ENCODE measurements around the gene ADAMTSL1.

The ADAMTSL1 gene

GRCh38 chr9:18699764-18700163 lies 225.8 kb downstream of the ADAMTSL1 start:
- 0 out of 2 replicates have a peak, but pooled peaks cover 2% of the 10 kb centered on the region for H3K4me1 ChIP-seq (ENCODE audit: control insufficient read depth, insufficient read depth, low read length)
- H3K9me3 ChIP-seq (ENCODE audit: control insufficient read depth, insufficient read depth, low read depth, low read length), result no peaks in the 10 kb centered on the region
- H3K4me3 ChIP-seq (ENCODE audit: low read depth, low read length), result no peak overlapping the region
- H3K27ac ChIP-seq (ENCODE audit: extremely low read depth, low read depth, low read length), result no peak overlapping the region
- TF ChIP-seq, protein P1, sequence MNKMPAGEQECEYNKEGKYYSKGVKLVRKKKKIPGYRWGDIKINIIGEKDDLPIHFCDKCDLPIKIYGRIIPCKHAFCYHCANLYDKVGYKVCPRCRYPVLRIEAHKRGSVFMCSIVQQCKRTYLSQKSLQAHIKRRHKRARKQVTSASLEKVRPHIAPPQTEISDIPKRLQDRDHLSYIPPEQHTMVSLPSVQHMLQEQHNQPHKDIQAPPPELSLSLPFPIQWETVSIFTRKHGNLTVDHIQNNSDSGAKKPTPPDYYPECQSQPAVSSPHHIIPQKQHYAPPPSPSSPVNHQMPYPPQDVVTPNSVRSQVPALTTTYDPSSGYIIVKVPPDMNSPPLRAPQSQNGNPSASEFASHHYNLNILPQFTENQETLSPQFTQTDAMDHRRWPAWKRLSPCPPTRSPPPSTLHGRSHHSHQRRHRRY (tag by site-specific recombination; IDR thresholded peaks at IDR 0.05), result no peak
- no peak for TF ChIP-seq IKZF3 (tag by site-specific recombination; IDR thresholded peaks at IDR 0.05)
- no peak for TF ChIP-seq OVOL3 (tag by site-specific recombination; IDR thresholded peaks at IDR 0.05)
- no peak for TF ChIP-seq ZNF692 (tag by site-specific recombination; IDR thresholded peaks at IDR 0.05)
- no peak for TF ChIP-seq ZNF211 (tag by site-specific recombination; IDR thresholded peaks at IDR 0.05; ENCODE audit: low read depth)
- no peak for TF ChIP-seq ZNF394 (tag by site-specific recombination; IDR thresholded peaks at IDR 0.05; ENCODE audit: borderline replicate concordance)
- no peak for TF ChIP-seq ELK4 (IDR thresholded peaks at IDR 0.05; ENCODE audit: borderline replicate concordance, low read depth, low read length)
- TF ChIP-seq KLF10 (tag by site-specific recombination; IDR thresholded peaks at IDR 0.05), result no peak
- TF ChIP-seq, protein P2, sequence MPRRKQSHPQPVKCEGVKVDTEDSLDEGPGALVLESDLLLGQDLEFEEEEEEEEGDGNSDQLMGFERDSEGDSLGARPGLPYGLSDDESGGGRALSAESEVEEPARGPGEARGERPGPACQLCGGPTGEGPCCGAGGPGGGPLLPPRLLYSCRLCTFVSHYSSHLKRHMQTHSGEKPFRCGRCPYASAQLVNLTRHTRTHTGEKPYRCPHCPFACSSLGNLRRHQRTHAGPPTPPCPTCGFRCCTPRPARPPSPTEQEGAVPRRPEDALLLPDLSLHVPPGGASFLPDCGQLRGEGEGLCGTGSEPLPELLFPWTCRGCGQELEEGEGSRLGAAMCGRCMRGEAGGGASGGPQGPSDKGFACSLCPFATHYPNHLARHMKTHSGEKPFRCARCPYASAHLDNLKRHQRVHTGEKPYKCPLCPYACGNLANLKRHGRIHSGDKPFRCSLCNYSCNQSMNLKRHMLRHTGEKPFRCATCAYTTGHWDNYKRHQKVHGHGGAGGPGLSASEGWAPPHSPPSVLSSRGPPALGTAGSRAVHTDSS (tag by site-specific recombination; IDR thresholded peaks at IDR 0.05), result no peak
- TF ChIP-seq ZNF510 (tag by site-specific recombination; IDR thresholded peaks at IDR 0.05; ENCODE audit: insufficient replicate concordance), result no peak
- no peak for TF ChIP-seq ZNF146 (tag by site-specific recombination; IDR thresholded peaks at IDR 0.05)
- no peak for TF ChIP-seq ZNF23 (tag by site-specific recombination; IDR thresholded peaks at IDR 0.05; ENCODE audit: borderline replicate concordance)
- TF ChIP-seq ZNF2 (tag by site-specific recombination; IDR thresholded peaks at IDR 0.05), result no peak
- TF ChIP-seq, protein P3, sequence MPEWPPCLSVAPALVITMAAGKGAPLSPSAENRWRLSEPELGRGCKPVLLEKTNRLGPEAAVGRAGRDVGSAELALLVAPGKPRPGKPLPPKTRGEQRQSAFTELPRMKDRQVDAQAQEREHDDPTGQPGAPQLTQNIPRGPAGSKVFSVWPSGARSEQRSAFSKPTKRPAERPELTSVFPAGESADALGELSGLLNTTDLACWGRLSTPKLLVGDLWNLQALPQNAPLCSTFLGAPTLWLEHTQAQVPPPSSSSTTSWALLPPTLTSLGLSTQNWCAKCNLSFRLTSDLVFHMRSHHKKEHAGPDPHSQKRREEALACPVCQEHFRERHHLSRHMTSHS (tag by site-specific recombination; IDR thresholded peaks at IDR 0.05), result no peak
- TF ChIP-seq ZNF184 (tag by site-specific recombination; IDR thresholded peaks at IDR 0.05), result no peak
- TF ChIP-seq CTCF (tag by site-specific recombination; IDR thresholded peaks at IDR 0.05), result no peak
- TF ChIP-seq ZNF274 (IDR thresholded peaks at IDR 0.05; ENCODE audit: low read length), result no peak
- no peak for TF ChIP-seq ZNF274 (tag by site-specific recombination; IDR thresholded peaks at IDR 0.05; ENCODE audit: borderline replicate concordance)
- no peak for TF ChIP-seq SP7 (tag by site-specific recombination; IDR thresholded peaks at IDR 0.05)
- TF ChIP-seq ZNF280C (tag by site-specific recombination; IDR thresholded peaks at IDR 0.05), result no peak
- TF ChIP-seq, protein P4, sequence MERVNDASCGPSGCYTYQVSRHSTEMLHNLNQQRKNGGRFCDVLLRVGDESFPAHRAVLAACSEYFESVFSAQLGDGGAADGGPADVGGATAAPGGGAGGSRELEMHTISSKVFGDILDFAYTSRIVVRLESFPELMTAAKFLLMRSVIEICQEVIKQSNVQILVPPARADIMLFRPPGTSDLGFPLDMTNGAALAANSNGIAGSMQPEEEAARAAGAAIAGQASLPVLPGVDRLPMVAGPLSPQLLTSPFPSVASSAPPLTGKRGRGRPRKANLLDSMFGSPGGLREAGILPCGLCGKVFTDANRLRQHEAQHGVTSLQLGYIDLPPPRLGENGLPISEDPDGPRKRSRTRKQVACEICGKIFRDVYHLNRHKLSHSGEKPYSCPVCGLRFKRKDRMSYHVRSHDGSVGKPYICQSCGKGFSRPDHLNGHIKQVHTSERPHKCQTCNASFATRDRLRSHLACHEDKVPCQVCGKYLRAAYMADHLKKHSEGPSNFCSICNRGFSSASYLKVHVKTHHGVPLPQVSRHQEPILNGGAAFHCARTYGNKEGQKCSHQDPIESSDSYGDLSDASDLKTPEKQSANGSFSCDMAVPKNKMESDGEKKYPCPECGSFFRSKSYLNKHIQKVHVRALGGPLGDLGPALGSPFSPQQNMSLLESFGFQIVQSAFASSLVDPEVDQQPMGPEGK (tag by site-specific recombination; IDR thresholded peaks at IDR 0.05), result no peak
- CTCF ChIA-PET, result interaction anchor here (0.6 kb wide), 1 partner anchor 462 kb away, joined by 5 read pairs; no protein-coding TSS in a partner anchor
- POLR2A ChIA-PET, result no interaction called here
- H3K36me3 ChIP-seq (ENCODE audit: control insufficient read depth in 2 of 2, insufficient read depth in 1 of 2, low read length in 2 of 2), result no peaks in the 10 kb centered on the region
